Endodermal cell (in vitro differentiated cells): Measurements from ENCODE around the gene LYZL4. TPM values are rescaled to one million over a fixed set of nuclear protein-coding genes. Genes with fewer than 3 reads are reported as not detected.

Source experiments
- DNase-seq: peaks from one replicate; pipeline ENCODE4 v3.0.0-alpha.2; 2017
- H3K27ac ChIP-seq: 2 replicates; pipeline ENCODE4 v1.5.1; 2013; ENCODE audit warnings: mild to moderate bottlenecking, low read depth, low read length, moderate library complexity
- H3K27me3 ChIP-seq: 2 replicates; pipeline ENCODE4 v1.6.1; 2013; ENCODE audit warnings: mild to moderate bottlenecking, low read length, moderate library complexity; ENCODE audit not compliant: insufficient read depth, control insufficient read depth, poor library complexity, severe bottlenecking
- H3K36me3 ChIP-seq: 2 replicates; pipeline ENCODE4 v1.7.0; 2013; ENCODE audit warnings: mild to moderate bottlenecking, low read length, moderate library complexity; ENCODE audit not compliant: control insufficient read depth, insufficient read depth
- H3K4me1 ChIP-seq: one replicate; pipeline ENCODE4 v1.7.0; 2013; ENCODE audit warnings: low read length; ENCODE audit not compliant: control insufficient read depth, insufficient read depth
- H3K4me3 ChIP-seq: 2 replicates; pipeline ENCODE4 v1.5.1; 2013; ENCODE audit warnings: mild to moderate bottlenecking, low read length, moderate library complexity
- H3K9ac ChIP-seq: 2 replicates; pipeline ENCODE4 v1.6.1; 2013; ENCODE audit warnings: mild to moderate bottlenecking, low read length, moderate library complexity; ENCODE audit not compliant: poor library complexity, severe bottlenecking; ENCODE audit errors: extremely low read depth
- H3K9me3 ChIP-seq: 2 replicates; pipeline ENCODE4 v1.6.1; 2013; ENCODE audit warnings: mild to moderate bottlenecking, low read length, moderate library complexity; ENCODE audit not compliant: control insufficient read depth
- H3K27ac Mint-ChIP-seq: 2 replicates; pipeline ENCODE4 v1.8.0; 2020; ENCODE audit warnings: mixed read lengths
- H3K27me3 Mint-ChIP-seq: 2 replicates; pipeline ENCODE4 v1.8.0; 2021; ENCODE audit warnings: mild to moderate bottlenecking, mixed read lengths; ENCODE audit not compliant: insufficient read depth
- H3K36me3 Mint-ChIP-seq: 2 replicates; pipeline ENCODE4 v1.8.0; 2020; ENCODE audit warnings: low read depth, mixed read lengths
- H3K4me1 Mint-ChIP-seq: 2 replicates; pipeline ENCODE4 v1.8.0; 2020; ENCODE audit warnings: mixed read lengths
- H3K4me3 Mint-ChIP-seq: 2 replicates; pipeline ENCODE4 v1.8.0; 2020; ENCODE audit warnings: mild to moderate bottlenecking, moderate library complexity, mixed read lengths
- H3K9me3 Mint-ChIP-seq: 2 replicates; pipeline ENCODE4 v1.8.0; 2020; ENCODE audit warnings: mild to moderate bottlenecking, mixed read lengths
- WGBS, 2 experiments: methylation state at CpG; one replicate each; pipeline versions ENCODE4 v1.1.5 to v1.1.7; 2013; ENCODE audit warnings: missing lambda C conversion rate in 2 of 2, mixed read lengths in 1 of 2; ENCODE audit not compliant: insufficient coverage in 1 of 2, insufficient read length in 1 of 2; 5-methylcytosine and 5-hydroxymethylcytosine counted together
- total RNA-seq, 2 donors: library from RNA; stranded (reverse); fragmentation: NEBNext Ultra II Directional in 1 of 2; extraction: Animal tissue kit (Norgen Biotek cat#: 25700) in 1 of 2; gene quantifications; 2 replicates in 1 of 2; 3 replicates in 1 of 2; pipeline ENCODE4 v1.2.1, GENCODE V29; 2021
- TF ChIP-seq, protein P1 (sequence below): fragments of 200-600 bp; sonication (generic); conservative IDR thresholded peaks from 2 replicates; pipeline ENCODE4 v1.5.0; 2021; ENCODE audit warnings: antibody characterized with exemption, mild to moderate bottlenecking

Gene LYZL4
- total RNA-seq, 2 donors from 2014 or later, result not detected

DNA sequence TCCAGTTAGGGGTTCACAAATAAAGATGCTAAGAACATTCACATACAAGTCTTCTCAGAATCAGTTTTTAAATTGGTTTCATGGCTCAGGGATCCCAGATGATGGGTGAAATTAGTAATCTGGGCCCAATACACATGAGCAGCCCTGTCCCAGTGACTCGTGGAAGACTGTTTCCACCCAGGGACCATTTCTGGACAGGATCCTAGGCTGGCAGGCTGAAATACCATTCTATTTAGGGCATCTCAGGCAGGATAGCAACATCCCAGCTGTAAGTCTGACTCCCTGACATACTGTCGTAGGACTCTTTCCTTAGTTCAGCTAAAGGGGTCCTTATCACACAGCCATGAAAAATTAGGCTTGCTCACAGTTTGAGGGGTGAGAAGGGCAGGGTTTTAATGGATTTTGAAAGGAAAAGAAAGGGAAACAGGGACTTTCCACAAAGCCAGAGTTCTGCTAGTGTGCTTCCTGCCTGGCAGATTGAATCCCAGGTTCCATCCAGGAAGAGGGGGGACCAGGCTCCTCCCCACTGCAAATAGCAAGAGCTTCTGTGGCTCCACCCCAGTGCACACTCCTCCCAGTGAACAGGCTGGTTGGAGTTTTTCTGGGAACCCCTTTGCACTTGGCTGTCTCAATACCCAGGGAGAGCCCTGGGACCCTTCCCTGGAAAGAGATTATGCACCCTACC lies 41.3 kb upstream of the LYZL4 start:
- Histone ChIP-seq H3K4me1 (peaks cover 4% of the 10 kb centered on the region), H3K4me3 (no peak overlapping the region), H3K27ac (no peak overlapping the region), H3K9ac (no peak overlapping the region), H3K36me3 (peaks cover 4% of the 10 kb centered on the region), H3K27me3 (no peaks in the 10 kb centered on the region), H3K9me3 (peaks cover 16% of the 10 kb centered on the region)
- Mint-ChIP-seq H3K4me1 (peaks cover 10% of the 10 kb centered on the region), H3K4me3 (no peak overlapping the region), H3K27me3 (peaks cover 3% of the 10 kb centered on the region), H3K9me3 (no peaks in the 10 kb centered on the region), H3K27ac (no peak overlapping the region), H3K36me3 (no peaks in the 10 kb centered on the region)
- WGBS, 2 experiments, result 93 to 94% methylated on average over 2 of the region's 2 CpGs
- no peak for DNase-seq
- TF ChIP-seq, protein P1, sequence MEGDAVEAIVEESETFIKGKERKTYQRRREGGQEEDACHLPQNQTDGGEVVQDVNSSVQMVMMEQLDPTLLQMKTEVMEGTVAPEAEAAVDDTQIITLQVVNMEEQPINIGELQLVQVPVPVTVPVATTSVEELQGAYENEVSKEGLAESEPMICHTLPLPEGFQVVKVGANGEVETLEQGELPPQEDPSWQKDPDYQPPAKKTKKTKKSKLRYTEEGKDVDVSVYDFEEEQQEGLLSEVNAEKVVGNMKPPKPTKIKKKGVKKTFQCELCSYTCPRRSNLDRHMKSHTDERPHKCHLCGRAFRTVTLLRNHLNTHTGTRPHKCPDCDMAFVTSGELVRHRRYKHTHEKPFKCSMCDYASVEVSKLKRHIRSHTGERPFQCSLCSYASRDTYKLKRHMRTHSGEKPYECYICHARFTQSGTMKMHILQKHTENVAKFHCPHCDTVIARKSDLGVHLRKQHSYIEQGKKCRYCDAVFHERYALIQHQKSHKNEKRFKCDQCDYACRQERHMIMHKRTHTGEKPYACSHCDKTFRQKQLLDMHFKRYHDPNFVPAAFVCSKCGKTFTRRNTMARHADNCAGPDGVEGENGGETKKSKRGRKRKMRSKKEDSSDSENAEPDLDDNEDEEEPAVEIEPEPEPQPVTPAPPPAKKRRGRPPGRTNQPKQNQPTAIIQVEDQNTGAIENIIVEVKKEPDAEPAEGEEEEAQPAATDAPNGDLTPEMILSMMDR, result no peak

DNA sequence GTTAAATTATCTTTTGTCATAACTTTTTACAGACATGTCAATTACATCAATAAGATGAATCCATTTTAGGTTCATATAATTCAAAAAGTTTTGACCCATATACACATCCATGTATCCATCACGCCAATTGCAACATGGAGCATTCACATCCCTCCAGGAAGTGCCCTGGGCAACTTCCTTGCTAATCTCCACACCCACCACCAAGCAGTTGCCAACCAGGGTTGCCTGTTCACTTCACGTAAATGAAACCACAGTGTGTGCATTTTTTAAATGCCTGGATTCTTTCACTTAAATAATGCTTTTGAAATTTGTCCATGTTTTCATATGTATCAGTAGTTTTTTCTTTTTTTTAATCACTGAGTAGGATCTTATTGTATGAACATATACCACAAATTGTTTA lies 40.7 kb upstream of the LYZL4 start:
- Histone ChIP-seq H3K9ac (no peak overlapping the region), H3K9me3 (peaks cover 16% of the 10 kb centered on the region), H3K27ac (no peak overlapping the region), H3K4me1 (peaks cover 7% of the 10 kb centered on the region), H3K27me3 (no peaks in the 10 kb centered on the region), H3K36me3 (peaks cover 4% of the 10 kb centered on the region), H3K4me3 (no peak overlapping the region)
- 92 to 100% methylated on average over 1 to 2 of the region's 2 CpGs for WGBS, 2 experiments
- TF ChIP-seq, protein P1, result no peak
- no peak overlapping the region for H3K27ac Mint-ChIP-seq
- H3K4me1 Mint-ChIP-seq, result peaks cover 16% of the 10 kb centered on the region
- no peaks in the 10 kb centered on the region for H3K36me3 Mint-ChIP-seq
- H3K4me3 Mint-ChIP-seq, result no peak overlapping the region
- peaks cover 3% of the 10 kb centered on the region for H3K27me3 Mint-ChIP-seq
- no peak for DNase-seq
- no peaks in the 10 kb centered on the region for H3K9me3 Mint-ChIP-seq

DNA sequence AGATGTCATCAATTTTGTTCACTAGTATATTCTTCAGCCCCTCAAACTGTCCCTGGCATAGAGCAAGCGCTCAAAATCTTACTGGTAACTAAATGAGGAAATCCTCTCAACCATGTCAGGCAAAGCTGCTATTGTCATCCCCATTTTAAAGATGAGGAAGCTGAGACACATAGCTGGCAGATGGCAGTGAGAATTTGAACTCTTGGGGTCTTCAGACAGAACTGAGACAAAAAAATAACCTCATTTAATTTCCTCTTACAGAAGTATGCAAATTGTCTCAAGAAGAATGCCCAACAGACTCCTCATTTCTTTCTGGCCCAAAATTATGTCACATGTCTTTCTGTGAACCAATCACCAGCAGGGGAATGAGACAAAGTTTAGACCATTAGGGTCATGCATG lies 40.2 kb upstream of the LYZL4 start:
- Histone ChIP-seq H3K9me3 (peaks cover 16% of the 10 kb centered on the region), H3K36me3 (peaks cover 4% of the 10 kb centered on the region), H3K27me3 (no peaks in the 10 kb centered on the region), H3K27ac (no peak overlapping the region), H3K4me3 (no peak overlapping the region), H3K4me1 (peaks cover 10% of the 10 kb centered on the region), H3K9ac (no peak overlapping the region)
- no peak for DNase-seq
- 91% methylated on average over 1 of the region's 1 CpG; no CpG with 5 or more reads in 1 of the 2 experiments for WGBS, 2 experiments
- Mint-ChIP-seq H3K27me3 (peaks cover 3% of the 10 kb centered on the region), H3K4me1 (peaks cover 21% of the 10 kb centered on the region), H3K36me3 (no peaks in the 10 kb centered on the region), H3K4me3 (no peak overlapping the region), H3K27ac (no peak overlapping the region), H3K9me3 (no peaks in the 10 kb centered on the region)
- TF ChIP-seq, protein P1, result no peak
